ENCODE data around the gene LRG1. TPM values are rescaled to one million over a fixed set of nuclear protein-coding genes. Genes with fewer than 3 reads are reported as not detected.

Gene LRG1
- total and polyA plus RNA-seq, 2 of the 13 experiments (the other 11 are each of a cell fraction or from before 2014, with no cell fraction given) = 12.0 to 39.3 TPM

- TF ChIP-seq AHR (CRISPR knock-in tag; IDR thresholded peaks at IDR 0.05) = 0 out of 2 replicates have a peak, but pooled peaks have one; percentile 43
- peak; percentile 39; the same call in 1 of the 2 replicates for TF ChIP-seq ZNF768 (CRISPR knock-in tag; IDR thresholded peaks at IDR 0.05)
- TF ChIP-seq ZNF720 (CRISPR knock-in tag; IDR thresholded peaks at IDR 0.05) = no peak
- no peak for TF ChIP-seq ZNF550 (CRISPR knock-in tag; IDR thresholded peaks at IDR 0.05; ENCODE audit: borderline replicate concordance)
- peak; percentile 46 for TF ChIP-seq SALL1 (CRISPR knock-in tag; IDR thresholded peaks at IDR 0.05)
- TF ChIP-seq TFE3 (CRISPR knock-in tag; IDR thresholded peaks at IDR 0.05) = no peak
- TF ChIP-seq JUN (CRISPR knock-in tag; IDR thresholded peaks at IDR 0.05) = no peak
- TF ChIP-seq RAD21 (CRISPR knock-in tag; IDR thresholded peaks at IDR 0.05) = peak; percentile 46
- TF ChIP-seq KMT2B (CRISPR knock-in tag; IDR thresholded peaks at IDR 0.05) = no peak
- TF ChIP-seq RXRA (CRISPR knock-in tag; IDR thresholded peaks at IDR 0.05) = 0 out of 2 replicates have a peak, but pooled peaks have one; percentile 47
- peak; percentile 70 for TF ChIP-seq HNRNPK (IDR thresholded peaks at IDR 0.05; ENCODE audit: low read depth, low read length, poor library complexity, severe bottlenecking)
- peak; percentile 74 for TF ChIP-seq ZNF687 (CRISPR knock-in tag; IDR thresholded peaks at IDR 0.05)
- TF ChIP-seq ZNF776 (CRISPR knock-in tag; IDR thresholded peaks at IDR 0.05) = no peak
- peak; percentile 61 for TF ChIP-seq SAP130 (CRISPR knock-in tag; IDR thresholded peaks at IDR 0.05; ENCODE audit: low read depth)
- peak; percentile 23 for TF ChIP-seq XRCC5 (optimal IDR thresholded peaks at IDR 0.05; ENCODE audit: low read length)
- peak; percentile 78 for TF ChIP-seq CTCF (CRISPR knock-in tag; IDR thresholded peaks at IDR 0.05)
Measured at GRCh38 chr19:4580021-4580901, 40.4 kb upstream of the LRG1 start (continued).
